ENCODE data around the gene GNAS. TPM values are rescaled to one million over a fixed set of nuclear protein-coding genes. Genes with fewer than 3 reads are reported as not detected.
"Not testable (repeated sequence)": the region's sequence is repeated elsewhere in the genome, so short reads cannot be mapped to it uniquely, and the experiment has no call there.

GNAS gene
- total RNA-seq, 2 donors from 2014 or later: 1,032 to 1,202 TPM

DNA sequence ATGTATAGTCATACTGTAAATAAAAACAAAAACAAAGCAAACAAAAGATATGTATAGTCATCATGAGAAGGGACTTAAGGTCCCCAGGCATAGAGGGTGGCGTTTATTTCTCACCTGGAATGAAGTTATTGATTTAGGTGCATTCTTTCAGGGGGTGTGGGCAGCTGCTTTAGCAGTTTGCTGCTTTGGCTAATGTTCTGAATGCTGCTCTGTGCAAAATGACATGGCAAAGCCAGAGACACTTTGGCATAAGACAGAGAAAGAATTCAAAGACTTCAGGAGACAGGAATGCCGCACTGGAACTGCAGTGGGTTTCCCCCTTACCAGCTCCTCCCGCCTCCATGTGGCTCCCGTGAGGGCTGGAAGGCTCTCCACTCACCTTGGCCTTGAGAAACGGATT lies 92.1 kb downstream of the GNAS start:
- TF ChIP-seq, protein P1, sequence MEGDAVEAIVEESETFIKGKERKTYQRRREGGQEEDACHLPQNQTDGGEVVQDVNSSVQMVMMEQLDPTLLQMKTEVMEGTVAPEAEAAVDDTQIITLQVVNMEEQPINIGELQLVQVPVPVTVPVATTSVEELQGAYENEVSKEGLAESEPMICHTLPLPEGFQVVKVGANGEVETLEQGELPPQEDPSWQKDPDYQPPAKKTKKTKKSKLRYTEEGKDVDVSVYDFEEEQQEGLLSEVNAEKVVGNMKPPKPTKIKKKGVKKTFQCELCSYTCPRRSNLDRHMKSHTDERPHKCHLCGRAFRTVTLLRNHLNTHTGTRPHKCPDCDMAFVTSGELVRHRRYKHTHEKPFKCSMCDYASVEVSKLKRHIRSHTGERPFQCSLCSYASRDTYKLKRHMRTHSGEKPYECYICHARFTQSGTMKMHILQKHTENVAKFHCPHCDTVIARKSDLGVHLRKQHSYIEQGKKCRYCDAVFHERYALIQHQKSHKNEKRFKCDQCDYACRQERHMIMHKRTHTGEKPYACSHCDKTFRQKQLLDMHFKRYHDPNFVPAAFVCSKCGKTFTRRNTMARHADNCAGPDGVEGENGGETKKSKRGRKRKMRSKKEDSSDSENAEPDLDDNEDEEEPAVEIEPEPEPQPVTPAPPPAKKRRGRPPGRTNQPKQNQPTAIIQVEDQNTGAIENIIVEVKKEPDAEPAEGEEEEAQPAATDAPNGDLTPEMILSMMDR (IDR thresholded peaks at IDR 0.05): no peak
- H3K4me3 ChIP-seq: no peak overlapping the region
- H3K36me3 ChIP-seq: no peaks in the 10 kb centered on the region
- DNase-seq (ENCODE audit: low spot score): no peak
- no peaks in the 10 kb centered on the region for H3K9me3 ChIP-seq
- no peaks in the 10 kb centered on the region for H3K4me1 ChIP-seq
- H3K27ac ChIP-seq: no peak overlapping the region
- no peaks in the 10 kb centered on the region for H3K27me3 ChIP-seq

DNA sequence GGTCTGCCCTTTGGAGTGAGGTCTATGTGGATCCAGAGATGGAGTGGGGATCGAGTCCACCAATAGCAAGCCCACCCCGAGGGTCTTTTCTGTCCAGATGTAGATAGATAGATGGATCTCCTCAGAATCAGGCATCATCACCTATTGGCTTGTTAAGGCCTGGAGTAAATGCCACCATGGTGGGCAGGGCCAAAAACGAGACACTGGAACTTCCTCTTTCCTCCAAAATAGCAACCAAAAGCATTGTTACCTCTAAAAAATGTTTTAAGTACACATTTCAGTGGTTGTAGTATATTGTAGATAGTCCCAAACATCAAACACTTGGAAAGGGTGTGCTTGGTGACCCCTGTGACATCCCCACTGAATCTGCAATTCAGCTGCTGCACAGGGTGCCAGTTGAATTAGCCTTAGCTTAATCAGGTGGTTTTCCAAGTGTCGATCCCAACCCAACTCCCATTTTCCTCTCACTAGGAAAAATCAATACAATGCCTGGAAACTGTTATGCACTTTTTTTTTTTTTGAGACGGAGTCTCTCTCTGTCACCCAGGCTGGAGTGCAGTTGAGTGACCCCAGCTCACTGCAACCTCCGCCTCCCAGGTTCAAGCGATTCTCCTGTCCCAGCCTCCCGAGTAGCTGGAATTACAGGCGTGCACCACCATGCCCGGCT lies 93.6 kb downstream of the GNAS start:
- Histone ChIP-seq H3K4me1 (no peaks in the 10 kb centered on the region), H3K27ac (no peak overlapping the region), H3K4me3 (no peak overlapping the region), H3K27me3 (no peaks in the 10 kb centered on the region), H3K9me3 (no peaks in the 10 kb centered on the region), H3K36me3 (no peaks in the 10 kb centered on the region)
- no peak for DNase-seq (ENCODE audit: low spot score)
- TF ChIP-seq, protein P1 (IDR thresholded peaks at IDR 0.05): no peak

DNA sequence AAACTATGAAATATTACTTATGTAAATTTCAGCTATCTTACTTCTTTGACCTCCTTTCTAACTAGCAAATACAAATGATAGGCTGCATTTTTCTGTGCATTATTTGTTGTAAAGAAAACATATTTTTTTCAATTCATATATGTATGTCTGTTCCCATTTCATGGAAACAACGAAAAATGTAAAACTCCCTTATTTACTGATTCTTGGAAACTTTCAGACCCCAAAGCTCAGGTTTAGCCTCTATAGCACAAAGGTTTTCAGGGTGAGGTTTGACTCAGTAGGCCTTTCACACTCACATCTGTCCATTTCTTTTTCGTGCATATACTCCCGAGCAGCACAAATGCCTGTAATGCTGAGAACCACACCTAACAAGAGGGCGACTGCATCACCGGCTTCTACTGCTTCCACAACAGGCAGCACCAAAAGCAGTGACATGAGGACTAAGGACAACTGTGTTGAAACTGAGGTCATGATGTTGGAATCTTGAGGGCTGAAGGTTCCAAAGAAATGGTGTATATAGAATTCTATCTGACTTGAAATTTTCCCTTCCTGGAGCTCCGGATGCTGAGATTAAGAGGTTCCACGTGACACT lies 95.4 kb downstream of the GNAS start:
- not testable (repeated sequence) for H3K36me3 ChIP-seq; H3K27me3 ChIP-seq; H3K9me3 ChIP-seq; H3K27ac ChIP-seq; H3K4me3 ChIP-seq; DNase-seq (ENCODE audit: low spot score); H3K4me1 ChIP-seq

DNA sequence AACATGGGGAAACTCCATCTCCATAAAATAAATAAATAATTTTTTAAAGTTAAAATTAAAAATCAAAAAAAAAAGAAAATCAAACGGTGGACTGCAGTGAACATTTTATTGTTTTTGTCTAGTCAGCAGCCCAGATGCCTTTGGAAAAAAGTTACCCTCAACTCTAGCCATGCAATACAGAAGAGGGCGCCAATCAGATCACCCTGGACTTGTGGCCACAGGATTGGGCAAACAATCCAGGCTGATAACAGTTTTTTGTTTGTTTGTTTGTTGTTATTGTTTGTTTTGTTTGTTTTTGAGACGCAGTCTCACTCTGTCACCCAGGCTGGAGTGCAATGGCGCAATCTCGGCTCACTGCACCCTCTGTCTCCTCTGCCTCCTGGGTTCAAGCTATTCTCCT lies 98.1 kb downstream of the GNAS start:
- no peak for DNase-seq (ENCODE audit: low spot score)

DNA sequence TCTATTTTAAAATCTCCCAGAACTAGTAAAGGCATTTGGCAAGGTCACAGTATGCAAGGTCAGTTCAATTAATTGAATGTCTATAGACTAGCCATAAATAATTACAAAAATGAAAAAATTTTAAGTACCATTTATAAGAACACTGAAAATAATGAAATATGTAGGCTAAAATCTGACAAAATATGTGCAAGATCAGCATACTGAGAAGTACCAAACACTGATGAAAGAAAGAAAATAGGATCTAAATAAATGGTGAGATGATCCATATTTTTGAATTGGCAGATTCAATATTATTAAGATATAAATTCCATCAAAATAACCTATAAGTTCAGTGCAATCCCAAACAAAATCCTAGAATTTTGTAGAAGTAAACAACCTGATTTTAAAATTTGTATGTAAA lies 100.5 kb downstream of the GNAS start:
- Histone ChIP-seq H3K36me3 (no peaks in the 10 kb centered on the region), H3K4me3 (no peak overlapping the region), H3K4me1 (no peaks in the 10 kb centered on the region), H3K27me3 (no peaks in the 10 kb centered on the region), H3K27ac (no peak overlapping the region), H3K9me3 (no peaks in the 10 kb centered on the region)
- DNase-seq (ENCODE audit: low spot score): no peak
- TF ChIP-seq, protein P1 (IDR thresholded peaks at IDR 0.05): no peak

More for the DNA sequence above, 98.1 kb downstream of the GNAS start:
- Histone ChIP-seq H3K36me3 (no peaks in the 10 kb centered on the region), H3K9me3 (no peaks in the 10 kb centered on the region), H3K27me3 (no peaks in the 10 kb centered on the region), H3K4me3 (no peak overlapping the region), H3K4me1 (no peaks in the 10 kb centered on the region), H3K27ac (no peak overlapping the region)
- TF ChIP-seq, protein P1 (IDR thresholded peaks at IDR 0.05): no peak

DNA sequence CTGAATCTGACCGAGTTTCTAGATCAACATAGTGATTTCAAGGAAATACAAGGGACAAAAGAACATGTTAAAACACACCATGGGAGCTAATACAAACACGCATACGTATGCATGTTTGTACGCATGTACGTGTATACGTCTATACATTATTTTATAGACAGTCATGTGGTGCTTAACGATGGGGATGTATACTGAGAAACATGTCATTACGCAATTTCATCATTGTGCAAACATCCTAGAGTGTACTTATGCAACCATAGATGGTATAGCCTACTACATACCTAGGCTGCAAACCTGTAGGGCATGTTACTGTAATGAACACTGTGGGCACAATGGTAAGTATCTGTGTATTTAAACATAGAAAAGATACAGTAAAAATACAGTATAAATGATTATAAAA lies 103.6 kb downstream of the GNAS start:
- Histone ChIP-seq H3K4me3 (no peak overlapping the region), H3K27ac (no peak overlapping the region), H3K27me3 (no peaks in the 10 kb centered on the region), H3K36me3 (no peaks in the 10 kb centered on the region), H3K9me3 (no peaks in the 10 kb centered on the region), H3K4me1 (no peaks in the 10 kb centered on the region)
- DNase-seq (ENCODE audit: low spot score): no peak
- TF ChIP-seq, protein P1 (IDR thresholded peaks at IDR 0.05): no peak

All from right atrium auricular region (tissue), 2 donors.